Body of pancreas (tissue), 4 donors: ENCODE measurements around the gene ARHGEF40.

Experiments used
- POLR2A ChIP-seq, 3 donors: fragments of 450-650 bp; IDR thresholded peaks; one replicate each; pipeline ENCODE4 v1.6.1; 2016; ENCODE audit warnings: antibody characterized with exemption in 3 of 3, mild to moderate bottlenecking in 2 of 3
- TF ChIP-seq, protein P1 (sequence below), 7 experiments: fragments of 450-650 bp in 4 of 7; fragments of 200-600 bp in 3 of 7; sonication (generic) in 3 of 7; IDR thresholded peaks; one replicate each; pipeline ENCODE4 v1.5.1; 2016 to 2019; ENCODE audit warnings: antibody characterized with exemption in 7 of 7

DNA sequence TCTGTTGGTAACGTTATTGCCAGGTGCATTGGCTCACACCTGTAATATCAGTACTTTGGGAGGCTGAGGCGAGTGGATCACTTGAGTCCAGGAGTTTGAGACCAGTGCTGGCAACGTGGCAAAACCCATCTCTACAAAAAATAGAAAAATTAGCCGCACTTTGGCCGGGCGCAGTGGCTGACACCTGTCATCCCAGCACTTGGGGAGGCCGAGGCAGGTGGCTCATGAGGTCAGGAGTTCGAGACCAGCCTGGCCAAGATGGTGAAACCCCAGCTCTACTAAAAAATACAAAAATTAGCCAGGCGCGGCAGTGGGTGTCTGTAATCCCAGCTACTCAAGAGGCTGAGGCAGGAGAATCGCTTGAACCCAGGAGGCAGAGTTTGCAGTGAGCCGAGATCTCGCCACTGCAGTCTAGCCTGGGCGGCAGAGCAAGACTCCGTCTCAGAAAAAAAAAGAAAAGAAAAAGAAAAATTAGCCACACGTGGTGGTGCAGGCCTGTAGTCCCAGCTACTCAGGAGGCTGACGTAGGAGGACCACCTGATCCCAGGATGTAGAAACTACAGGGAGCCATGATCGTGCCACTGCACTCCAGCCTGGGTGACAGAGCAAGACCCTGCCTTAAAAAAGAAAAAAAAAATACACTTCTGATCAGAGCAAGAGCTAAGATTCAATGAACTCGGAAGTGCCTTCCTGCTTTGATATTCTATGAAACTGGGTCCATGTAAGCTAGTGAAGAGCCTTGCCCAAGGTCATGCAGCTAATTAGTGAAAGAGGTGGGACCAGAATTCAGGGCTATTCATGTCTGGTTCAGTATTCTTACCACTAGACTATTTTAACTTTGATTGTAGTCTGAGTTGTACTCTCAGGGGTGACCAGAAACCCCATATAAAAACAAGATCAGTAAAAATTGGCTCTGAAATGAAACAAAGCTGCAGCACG, 16.7 kb upstream of the ARHGEF40 start:
- TF ChIP-seq, protein P1, sequence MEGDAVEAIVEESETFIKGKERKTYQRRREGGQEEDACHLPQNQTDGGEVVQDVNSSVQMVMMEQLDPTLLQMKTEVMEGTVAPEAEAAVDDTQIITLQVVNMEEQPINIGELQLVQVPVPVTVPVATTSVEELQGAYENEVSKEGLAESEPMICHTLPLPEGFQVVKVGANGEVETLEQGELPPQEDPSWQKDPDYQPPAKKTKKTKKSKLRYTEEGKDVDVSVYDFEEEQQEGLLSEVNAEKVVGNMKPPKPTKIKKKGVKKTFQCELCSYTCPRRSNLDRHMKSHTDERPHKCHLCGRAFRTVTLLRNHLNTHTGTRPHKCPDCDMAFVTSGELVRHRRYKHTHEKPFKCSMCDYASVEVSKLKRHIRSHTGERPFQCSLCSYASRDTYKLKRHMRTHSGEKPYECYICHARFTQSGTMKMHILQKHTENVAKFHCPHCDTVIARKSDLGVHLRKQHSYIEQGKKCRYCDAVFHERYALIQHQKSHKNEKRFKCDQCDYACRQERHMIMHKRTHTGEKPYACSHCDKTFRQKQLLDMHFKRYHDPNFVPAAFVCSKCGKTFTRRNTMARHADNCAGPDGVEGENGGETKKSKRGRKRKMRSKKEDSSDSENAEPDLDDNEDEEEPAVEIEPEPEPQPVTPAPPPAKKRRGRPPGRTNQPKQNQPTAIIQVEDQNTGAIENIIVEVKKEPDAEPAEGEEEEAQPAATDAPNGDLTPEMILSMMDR (IDR thresholded peaks at IDR 0.05) = no peak
- no peak for TF ChIP-seq POLR2A (IDR thresholded peaks at IDR 0.05)
